ENCODE measurements around the gene DPP4.
"Not testable (repeated sequence)": the region's sequence is repeated elsewhere in the genome, so short reads cannot be mapped to it uniquely, and the experiment has no call there.

Gene DPP4

GRCh38 chr2:162060532-162060931 is 13.5 kb downstream of the DPP4 start:
- peaks cover 22% of the 10 kb centered on the region for H3K4me1 ChIP-seq (ENCODE audit: control insufficient read depth, insufficient read depth, low read length, poor library complexity, severe bottlenecking)
- DNase-seq = no peak
- H3K4me3 ChIP-seq (ENCODE audit: insufficient read depth, low read depth, low read length, poor library complexity, severe bottlenecking) = no peak overlapping the region

GRCh38 chr2:162058973-162059668 is 14.9 kb downstream of the DPP4 start:
- Histone ChIP-seq H3K27me3 (replicated peaks; ENCODE audit: control insufficient read depth, insufficient read depth, low read length, poor library complexity, severe bottlenecking) (no peaks in the 10 kb centered on the region), H3K36me3 (ENCODE audit: control insufficient read depth, insufficient read depth, low read length) (no peaks in the 10 kb centered on the region), H3K4me3 (ENCODE audit: insufficient read depth, low read depth, low read length, poor library complexity, severe bottlenecking) (peak overlapping the region; percentile 29), H3K9me3 (ENCODE audit: control insufficient read depth, low read length) (no peaks in the 10 kb centered on the region), H3K4me1 (ENCODE audit: control insufficient read depth, insufficient read depth, low read length, poor library complexity, severe bottlenecking) (peaks cover 21% of the 10 kb centered on the region), H3K27ac (ENCODE audit: insufficient read depth, low read length, poor library complexity, severe bottlenecking) (peak overlapping the region; percentile 22)
- no peak for DNase-seq

More at GRCh38 chr2:162060532-162060931, 13.5 kb downstream of the DPP4 start:
- no peaks in the 10 kb centered on the region for H3K9me3 ChIP-seq (ENCODE audit: control insufficient read depth, low read length)
- no peak overlapping the region for H3K27ac ChIP-seq (ENCODE audit: insufficient read depth, low read length, poor library complexity, severe bottlenecking)
- no peaks in the 10 kb centered on the region for H3K36me3 ChIP-seq (ENCODE audit: control insufficient read depth, insufficient read depth, low read length)
- H3K27me3 ChIP-seq (replicated peaks; ENCODE audit: control insufficient read depth, insufficient read depth, low read length, poor library complexity, severe bottlenecking) = no peaks in the 10 kb centered on the region

- peak overlapping the region; percentile 8 for H3K4me3 ChIP-seq (ENCODE audit: insufficient read depth, low read depth, low read length, poor library complexity, severe bottlenecking)
- H3K9me3 ChIP-seq (ENCODE audit: control insufficient read depth, low read length) = no peaks in the 10 kb centered on the region
- no peaks in the 10 kb centered on the region for H3K27me3 ChIP-seq (replicated peaks; ENCODE audit: control insufficient read depth, insufficient read depth, low read length, poor library complexity, severe bottlenecking)
- H3K4me1 ChIP-seq (ENCODE audit: control insufficient read depth, insufficient read depth, low read length, poor library complexity, severe bottlenecking) = peaks cover 10% of the 10 kb centered on the region
- H3K27ac ChIP-seq (ENCODE audit: insufficient read depth, low read length, poor library complexity, severe bottlenecking) = no peak overlapping the region
- no peaks in the 10 kb centered on the region for H3K36me3 ChIP-seq (ENCODE audit: control insufficient read depth, insufficient read depth, low read length)
- no peak for DNase-seq
Measured at GRCh38 chr2:162057426-162057825, 16.6 kb downstream of the DPP4 start.

- Histone ChIP-seq H3K4me1 (ENCODE audit: control insufficient read depth, insufficient read depth, low read length, poor library complexity, severe bottlenecking) (peaks cover 10% of the 10 kb centered on the region), H3K27me3 (replicated peaks; ENCODE audit: control insufficient read depth, insufficient read depth, low read length, poor library complexity, severe bottlenecking) (no peaks in the 10 kb centered on the region), H3K36me3 (ENCODE audit: control insufficient read depth, insufficient read depth, low read length) (no peaks in the 10 kb centered on the region), H3K4me3 (ENCODE audit: insufficient read depth, low read depth, low read length, poor library complexity, severe bottlenecking) (no peak overlapping the region), H3K27ac (ENCODE audit: insufficient read depth, low read length, poor library complexity, severe bottlenecking) (no peak overlapping the region), H3K9me3 (ENCODE audit: control insufficient read depth, low read length) (no peaks in the 10 kb centered on the region)
- DNase-seq = no peak
Measured at GRCh38 chr2:162056796-162057399, 17.1 kb downstream of the DPP4 start.

- H3K4me1 ChIP-seq (ENCODE audit: control insufficient read depth, insufficient read depth, low read length, poor library complexity, severe bottlenecking) = peaks cover 12% of the 10 kb centered on the region
- H3K27ac ChIP-seq (ENCODE audit: insufficient read depth, low read length, poor library complexity, severe bottlenecking) = no peak overlapping the region
- no peak for DNase-seq
- H3K9me3 ChIP-seq (ENCODE audit: control insufficient read depth, low read length) = no peaks in the 10 kb centered on the region
- H3K4me3 ChIP-seq (ENCODE audit: insufficient read depth, low read depth, low read length, poor library complexity, severe bottlenecking) = no peak overlapping the region
- H3K27me3 ChIP-seq (replicated peaks; ENCODE audit: control insufficient read depth, insufficient read depth, low read length, poor library complexity, severe bottlenecking) = no peaks in the 10 kb centered on the region
- no peaks in the 10 kb centered on the region for H3K36me3 ChIP-seq (ENCODE audit: control insufficient read depth, insufficient read depth, low read length)
Measured at GRCh38 chr2:162053808-162054155, 20.2 kb downstream of the DPP4 start.

- no peak overlapping the region for H3K4me3 ChIP-seq (ENCODE audit: insufficient read depth, low read depth, low read length, poor library complexity, severe bottlenecking)
- DNase-seq = no peak
- H3K27ac ChIP-seq (ENCODE audit: insufficient read depth, low read length, poor library complexity, severe bottlenecking) = no peak overlapping the region
- no peaks in the 10 kb centered on the region for H3K36me3 ChIP-seq (ENCODE audit: control insufficient read depth, insufficient read depth, low read length)
- H3K27me3 ChIP-seq (replicated peaks; ENCODE audit: control insufficient read depth, insufficient read depth, low read length, poor library complexity, severe bottlenecking) = no peaks in the 10 kb centered on the region
- H3K9me3 ChIP-seq (ENCODE audit: control insufficient read depth, low read length) = no peaks in the 10 kb centered on the region
- H3K4me1 ChIP-seq (ENCODE audit: control insufficient read depth, insufficient read depth, low read length, poor library complexity, severe bottlenecking) = peaks cover 11% of the 10 kb centered on the region
Measured at GRCh38 chr2:162053066-162053807, 20.8 kb downstream of the DPP4 start.

GRCh38 chr2:162050513-162050961 is 23.5 kb downstream of the DPP4 start:
- no peak for DNase-seq
- Histone ChIP-seq H3K9me3 (ENCODE audit: control insufficient read depth, low read length) (no peaks in the 10 kb centered on the region), H3K27ac (ENCODE audit: insufficient read depth, low read length, poor library complexity, severe bottlenecking) (no peak overlapping the region), H3K36me3 (ENCODE audit: control insufficient read depth, insufficient read depth, low read length) (peaks cover 14% of the 10 kb centered on the region), H3K4me3 (ENCODE audit: insufficient read depth, low read depth, low read length, poor library complexity, severe bottlenecking) (no peak overlapping the region), H3K27me3 (replicated peaks; ENCODE audit: control insufficient read depth, insufficient read depth, low read length, poor library complexity, severe bottlenecking) (no peaks in the 10 kb centered on the region), H3K4me1 (ENCODE audit: control insufficient read depth, insufficient read depth, low read length, poor library complexity, severe bottlenecking) (peaks cover 5% of the 10 kb centered on the region)

- H3K36me3 ChIP-seq (ENCODE audit: control insufficient read depth, insufficient read depth, low read length) = peaks cover 24% of the 10 kb centered on the region
- H3K27ac ChIP-seq (ENCODE audit: insufficient read depth, low read length, poor library complexity, severe bottlenecking); H3K4me3 ChIP-seq (ENCODE audit: insufficient read depth, low read depth, low read length, poor library complexity, severe bottlenecking); H3K9me3 ChIP-seq (ENCODE audit: control insufficient read depth, low read length); H3K27me3 ChIP-seq (replicated peaks; ENCODE audit: control insufficient read depth, insufficient read depth, low read length, poor library complexity, severe bottlenecking); H3K4me1 ChIP-seq (ENCODE audit: control insufficient read depth, insufficient read depth, low read length, poor library complexity, severe bottlenecking); DNase-seq: not testable (repeated sequence)
Measured at GRCh38 chr2:162049089-162049488, 24.9 kb downstream of the DPP4 start.

GRCh38 chr2:162044586-162044985 is 29.4 kb downstream of the DPP4 start:
- H3K4me3 ChIP-seq (ENCODE audit: insufficient read depth, low read depth, low read length, poor library complexity, severe bottlenecking) = no peak overlapping the region

GRCh38 chr2:162043132-162043531 is 30.9 kb downstream of the DPP4 start:
- H3K4me3 ChIP-seq (ENCODE audit: insufficient read depth, low read depth, low read length, poor library complexity, severe bottlenecking) = no peak overlapping the region
- peaks cover 30% of the 10 kb centered on the region for H3K36me3 ChIP-seq (ENCODE audit: control insufficient read depth, insufficient read depth, low read length)
- no peaks in the 10 kb centered on the region for H3K4me1 ChIP-seq (ENCODE audit: control insufficient read depth, insufficient read depth, low read length, poor library complexity, severe bottlenecking)

More at GRCh38 chr2:162044586-162044985, 29.4 kb downstream of the DPP4 start:
- Histone ChIP-seq H3K9me3 (ENCODE audit: control insufficient read depth, low read length) (no peaks in the 10 kb centered on the region), H3K27me3 (replicated peaks; ENCODE audit: control insufficient read depth, insufficient read depth, low read length, poor library complexity, severe bottlenecking) (no peaks in the 10 kb centered on the region), H3K36me3 (ENCODE audit: control insufficient read depth, insufficient read depth, low read length) (peaks cover 30% of the 10 kb centered on the region), H3K27ac (ENCODE audit: insufficient read depth, low read length, poor library complexity, severe bottlenecking) (no peak overlapping the region), H3K4me1 (ENCODE audit: control insufficient read depth, insufficient read depth, low read length, poor library complexity, severe bottlenecking) (no peaks in the 10 kb centered on the region)
- no peak for DNase-seq

More at GRCh38 chr2:162043132-162043531, 30.9 kb downstream of the DPP4 start:
- Histone ChIP-seq H3K27me3 (replicated peaks; ENCODE audit: control insufficient read depth, insufficient read depth, low read length, poor library complexity, severe bottlenecking) (no peaks in the 10 kb centered on the region), H3K9me3 (ENCODE audit: control insufficient read depth, low read length) (no peaks in the 10 kb centered on the region), H3K27ac (ENCODE audit: insufficient read depth, low read length, poor library complexity, severe bottlenecking) (no peak overlapping the region)
- DNase-seq = no peak
